ENCODE data around the gene IMPDH1. TPM values are rescaled to one million over a fixed set of nuclear protein-coding genes. Genes with fewer than 3 reads are reported as not detected.
A peak's percentile ranks its signal among the peaks of the same experiment; 100 is the strongest.

IMPDH1 gene
- total and polyA plus RNA-seq, 3 donors from 2014 or later: 32.3 to 64.5 (median 48.3) TPM

- peak overlapping the region; percentile 31 to 47 for H3K4me3 ChIP-seq
Observed at GRCh38 chr7:128351296-128352152, 58.3 kb downstream of the IMPDH1 start.

DNA sequence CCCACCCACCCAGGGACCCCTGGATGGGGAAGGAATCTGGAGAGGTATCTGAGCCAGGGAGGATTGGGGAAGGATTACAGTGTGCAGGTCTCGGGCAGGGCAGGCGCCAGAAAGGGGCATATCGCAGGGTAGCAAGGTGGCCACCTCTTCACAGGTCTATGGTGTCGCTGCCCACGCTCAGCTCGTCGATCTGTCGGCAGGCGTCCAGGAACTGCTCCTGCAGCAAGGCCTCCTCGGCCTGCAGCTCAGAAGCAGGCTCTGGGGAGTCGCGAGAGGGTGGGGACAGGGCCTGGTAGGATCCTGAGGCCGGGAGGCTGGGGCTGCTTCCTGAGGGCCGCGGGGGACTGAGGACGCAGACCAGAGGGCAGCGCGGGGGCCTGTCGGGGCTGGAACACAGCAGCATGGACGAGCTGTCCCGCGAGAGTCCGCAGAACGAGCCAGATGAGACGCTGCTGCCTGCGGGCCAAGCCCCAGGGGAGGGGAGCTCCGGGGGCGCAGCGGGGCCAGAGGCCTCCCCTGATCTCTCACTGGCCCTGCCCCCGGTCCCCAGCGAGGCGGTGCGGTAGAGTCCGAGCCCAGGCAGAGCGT is 59.0 kb downstream of the IMPDH1 start:
- DNase-seq: no peak
- no peaks in the 10 kb centered on the region for H3K36me3 ChIP-seq (ENCODE audit: low read depth, missing control alignments)
- H3K4me1 ChIP-seq: no peaks in the 10 kb centered on the region
- no peak overlapping the region for H3K27ac ChIP-seq
- TF ChIP-seq POLR2A (IDR thresholded peaks at IDR 0.05): no peak
- no peak for TF ChIP-seq CTCF (IDR thresholded peaks at IDR 0.05)
- H3K4me3 ChIP-seq: peak overlapping the region; percentile 31 to 47
- WGBS, 2 donors: 55 to 62% methylated on average over 7 to 25 of the region's 35 CpGs
- H3K27me3 ChIP-seq: no peaks in the 10 kb centered on the region
- intact Hi-C loops (cut with DNase I; ENCODE audit: low total_unique reads): no loop called here
- H3K9me3 ChIP-seq: no peaks in the 10 kb centered on the region

More at GRCh38 chr7:128351296-128352152, 58.3 kb downstream of the IMPDH1 start:
- Histone ChIP-seq H3K27me3 (no peaks in the 10 kb centered on the region), H3K4me1 (no peaks in the 10 kb centered on the region), H3K9me3 (no peaks in the 10 kb centered on the region), H3K36me3 (ENCODE audit: low read depth, missing control alignments) (no peaks in the 10 kb centered on the region), H3K27ac (no peak overlapping the region)
- 4 to 8% methylated on average over 5 to 91 of the region's 97 CpGs for WGBS, 2 donors
- intact Hi-C loops (cut with DNase I; ENCODE audit: low total_unique reads): no loop called here
- DNase-seq: no peak
- TF ChIP-seq POLR2A (IDR thresholded peaks at IDR 0.05) (no peak), CTCF (IDR thresholded peaks at IDR 0.05) (no peak)

- DNase-seq: no peak
- H3K9me3 ChIP-seq: no peaks in the 10 kb centered on the region
- no peak overlapping the region for H3K27ac ChIP-seq
- TF ChIP-seq POLR2A (IDR thresholded peaks at IDR 0.05) (no peak), CTCF (IDR thresholded peaks at IDR 0.05) (no peak)
- H3K36me3 ChIP-seq (ENCODE audit: low read depth, missing control alignments): no peaks in the 10 kb centered on the region
- H3K27me3 ChIP-seq: no peaks in the 10 kb centered on the region
- no peak overlapping the region for H3K4me3 ChIP-seq
- intact Hi-C loops (cut with DNase I; ENCODE audit: low total_unique reads): no loop called here
- H3K4me1 ChIP-seq: no peaks in the 10 kb centered on the region
- 49 to 50% methylated on average over 4 of the region's 4 CpGs for WGBS, 2 donors
Observed at GRCh38 chr7:128349466-128349825, 60.3 kb downstream of the IMPDH1 start.

- no peaks in the 10 kb centered on the region for H3K9me3 ChIP-seq
- WGBS, 2 donors: 26 to 49% methylated on average over 2 of the region's 2 CpGs
- H3K36me3 ChIP-seq (ENCODE audit: low read depth, missing control alignments): no peaks in the 10 kb centered on the region
- H3K4me1 ChIP-seq: peaks cover 3% of the 10 kb centered on the region
- DNase-seq: peak; percentile 66
- H3K27ac ChIP-seq: no peak overlapping the region
- no peak overlapping the region for H3K4me3 ChIP-seq
- intact Hi-C loops (cut with DNase I; ENCODE audit: low total_unique reads): no loop called here
- H3K27me3 ChIP-seq: no peaks in the 10 kb centered on the region
- peak in 2 of 3 experiments; percentile 15 to 39 for TF ChIP-seq CTCF (IDR thresholded peaks at IDR 0.05)
- TF ChIP-seq POLR2A (IDR thresholded peaks at IDR 0.05): no peak
Observed at GRCh38 chr7:128347647-128348097, 62.1 kb downstream of the IMPDH1 start.

All from testis (tissue), 3 donors.